Activated CD4-positive, CD25-positive, alpha-beta regulatory T cell (primary cell): ENCODE measurements around the gene LBX2.
A peak's percentile ranks its signal among the peaks of the same experiment; 100 is the strongest.

Source experiments
- DNase-seq, 4 experiments: peaks; one replicate each; lab custom pipeline; 2025; lab: John Stamatoyannopoulos, UW

LBX2 gene

GRCh38 chr2:74525717-74526648 is 26.6 kb upstream of the LBX2 start, which contains the start of gene DQX1:
Gene DQX1 (minus strand): TSS chr2:74526231. CDS start chr2:74525729, 502 bp downstream.
- no peak for DNase-seq

DNA sequence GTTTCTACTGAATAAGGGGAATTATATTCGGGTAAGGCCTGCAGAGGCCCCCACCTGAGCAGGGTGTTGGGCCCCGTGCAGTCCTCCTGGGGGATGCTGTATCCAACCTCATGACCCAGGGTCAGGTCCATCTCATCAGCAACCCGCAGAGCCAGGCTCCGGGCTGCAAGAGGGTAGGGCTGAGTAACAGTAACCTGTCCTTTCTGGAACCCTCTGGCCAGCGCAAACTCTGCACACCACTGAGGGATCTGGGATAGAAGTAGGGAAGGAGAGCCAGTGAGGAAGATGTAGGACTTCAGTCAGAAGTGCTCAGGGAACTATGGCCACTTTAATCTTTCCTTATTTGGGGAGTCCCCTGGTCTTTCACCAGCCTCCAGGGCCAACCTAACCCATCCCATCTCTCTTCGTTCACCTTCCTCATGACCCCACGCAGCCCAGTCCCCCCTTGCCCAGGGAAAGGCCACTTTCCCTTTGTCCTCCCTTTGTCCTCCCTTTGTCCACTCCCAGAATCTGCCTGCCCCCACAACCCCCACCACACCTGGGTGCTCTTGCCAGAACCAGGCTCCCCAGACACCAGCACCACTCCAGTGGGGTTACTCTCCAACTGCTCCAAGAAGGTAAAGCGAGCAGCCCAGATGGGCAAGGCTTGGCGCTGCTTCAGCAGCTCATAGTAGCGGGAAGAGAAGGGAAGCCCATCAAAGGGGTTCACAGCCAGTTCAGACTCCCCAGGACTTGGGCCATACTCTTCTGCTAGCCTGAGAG is 25.7 kb upstream of the LBX2 start:
- DNase-seq: no peak

DNA sequence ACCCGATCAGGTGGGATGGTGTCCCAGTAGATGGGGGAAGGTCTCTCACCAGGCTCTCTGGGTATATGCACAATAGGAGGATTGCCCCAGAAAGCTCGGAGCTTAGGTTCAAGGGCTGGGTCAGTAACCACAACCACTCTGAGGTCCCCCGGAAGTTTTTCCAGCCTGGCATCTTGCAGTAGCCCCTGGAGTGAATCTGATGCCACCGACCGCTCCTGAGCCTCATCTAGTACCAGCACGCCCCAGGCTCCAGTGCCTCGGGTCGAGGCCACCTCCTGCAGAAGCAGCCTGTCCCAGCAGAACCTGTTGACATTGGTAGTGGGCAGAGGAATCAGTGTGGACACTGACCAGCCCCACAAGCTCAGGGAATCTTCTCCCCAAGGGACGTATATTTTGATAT is 24.6 kb upstream of the LBX2 start:
- no peak for DNase-seq

DNA sequence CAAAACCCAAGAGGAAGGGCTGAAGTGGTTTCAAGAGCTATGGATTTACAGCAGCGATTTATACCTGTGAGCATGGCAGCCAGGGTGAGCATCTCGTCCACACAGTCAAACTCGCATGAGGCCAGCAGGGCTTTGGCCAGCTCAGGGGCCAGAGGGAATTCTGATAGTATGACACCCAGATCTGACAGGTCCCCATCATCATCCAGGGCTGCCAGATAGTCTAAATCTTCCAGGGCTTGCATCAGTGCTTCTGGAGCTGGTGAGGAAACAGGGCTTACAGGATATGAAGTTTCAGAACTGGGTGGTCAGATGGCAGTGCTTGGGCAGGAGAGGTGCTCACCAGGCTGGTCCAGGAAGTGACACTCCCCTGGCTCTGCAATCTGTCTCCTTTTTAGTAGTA is 23.1 kb upstream of the LBX2 start:
- DNase-seq: no peak

DNA sequence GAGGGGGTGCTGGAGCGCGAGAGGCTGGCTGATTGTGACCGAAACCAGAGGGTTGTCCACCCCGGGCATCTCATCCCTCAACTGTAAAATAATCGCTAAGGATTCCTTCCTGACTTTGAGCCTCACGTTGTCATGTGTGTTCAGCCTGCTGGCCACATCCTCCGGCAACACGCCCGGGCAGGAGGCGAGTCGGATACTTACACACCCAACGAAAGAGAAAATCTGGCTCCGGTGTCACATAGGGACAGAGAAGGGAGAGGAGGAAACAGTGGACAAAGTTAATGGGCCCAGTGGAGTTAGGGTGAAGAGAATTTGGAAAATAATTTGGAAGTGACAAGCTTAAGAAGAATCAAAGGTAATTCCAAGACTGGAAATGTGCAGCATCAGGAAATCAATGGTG is 17.2 kb upstream of the LBX2 start:
- DNase-seq: no peak

DNA sequence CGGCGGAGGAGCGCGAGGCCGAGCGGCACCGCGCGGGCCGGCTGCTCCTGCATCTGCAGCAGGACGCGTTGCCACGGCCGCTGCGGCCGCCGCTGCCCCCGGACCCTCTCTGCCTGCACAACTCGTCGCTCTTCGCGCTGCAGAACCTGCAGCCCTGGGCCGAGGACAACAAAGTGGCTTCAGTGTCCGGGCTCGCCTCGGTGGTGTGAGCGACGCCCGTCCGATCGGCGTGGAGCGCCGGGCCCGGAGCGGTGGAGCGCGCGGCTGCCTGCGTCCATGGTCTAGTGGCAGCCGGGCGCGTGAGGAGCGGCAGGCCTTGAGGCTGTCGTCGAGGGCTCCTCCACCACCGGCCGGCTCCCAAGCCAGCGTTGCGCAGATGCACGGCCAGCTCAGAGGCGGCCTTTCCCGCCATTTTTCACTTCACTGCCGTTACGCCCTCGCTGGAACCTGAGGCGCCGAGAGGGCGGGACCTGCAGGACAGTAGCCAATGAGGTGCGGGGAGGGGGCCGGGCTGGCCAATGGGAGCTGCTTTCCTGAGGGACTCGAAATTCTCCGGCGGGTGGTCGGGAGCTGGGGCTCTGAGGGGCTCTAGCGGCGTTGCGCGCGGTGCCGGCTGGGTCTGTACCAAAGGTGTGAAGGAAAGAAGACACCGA is 16.7 kb upstream of the LBX2 start:
- DNase-seq: peak; percentile 30 to 62 (median 42)

DNA sequence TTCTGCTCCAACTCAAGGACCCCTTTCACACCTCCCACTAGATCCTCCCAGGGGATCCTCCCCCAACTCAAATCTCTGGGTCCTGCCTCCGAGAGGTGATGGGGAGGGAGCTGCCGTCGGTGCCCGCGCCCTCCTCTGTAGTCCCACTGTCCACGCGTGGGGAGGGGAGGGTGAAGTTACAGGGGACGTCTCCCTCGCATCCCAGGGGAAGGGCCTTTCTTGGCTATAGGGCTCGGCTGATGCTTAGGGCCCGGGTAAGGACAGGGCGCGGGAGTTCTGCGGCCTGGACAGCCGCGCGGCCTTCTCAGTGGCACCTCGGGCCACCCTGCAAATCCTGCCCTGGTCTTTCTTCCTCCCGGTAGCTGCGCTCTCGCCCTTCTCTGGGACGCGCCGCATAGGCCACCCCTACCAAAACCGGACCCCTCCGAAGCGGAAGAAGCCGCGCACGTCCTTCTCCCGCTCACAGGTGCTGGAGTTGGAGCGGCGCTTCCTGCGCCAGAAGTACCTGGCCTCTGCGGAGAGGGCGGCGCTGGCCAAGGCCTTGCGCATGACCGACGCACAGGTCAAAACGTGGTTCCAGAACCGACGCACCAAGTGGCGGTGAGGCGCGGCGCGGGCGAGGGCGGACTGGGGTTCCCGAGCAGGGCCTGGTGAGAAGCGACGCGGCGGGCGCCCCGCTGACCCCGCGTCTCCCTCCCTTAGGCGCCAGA is 16.0 kb upstream of the LBX2 start:
- DNase-seq: no peak

DNA sequence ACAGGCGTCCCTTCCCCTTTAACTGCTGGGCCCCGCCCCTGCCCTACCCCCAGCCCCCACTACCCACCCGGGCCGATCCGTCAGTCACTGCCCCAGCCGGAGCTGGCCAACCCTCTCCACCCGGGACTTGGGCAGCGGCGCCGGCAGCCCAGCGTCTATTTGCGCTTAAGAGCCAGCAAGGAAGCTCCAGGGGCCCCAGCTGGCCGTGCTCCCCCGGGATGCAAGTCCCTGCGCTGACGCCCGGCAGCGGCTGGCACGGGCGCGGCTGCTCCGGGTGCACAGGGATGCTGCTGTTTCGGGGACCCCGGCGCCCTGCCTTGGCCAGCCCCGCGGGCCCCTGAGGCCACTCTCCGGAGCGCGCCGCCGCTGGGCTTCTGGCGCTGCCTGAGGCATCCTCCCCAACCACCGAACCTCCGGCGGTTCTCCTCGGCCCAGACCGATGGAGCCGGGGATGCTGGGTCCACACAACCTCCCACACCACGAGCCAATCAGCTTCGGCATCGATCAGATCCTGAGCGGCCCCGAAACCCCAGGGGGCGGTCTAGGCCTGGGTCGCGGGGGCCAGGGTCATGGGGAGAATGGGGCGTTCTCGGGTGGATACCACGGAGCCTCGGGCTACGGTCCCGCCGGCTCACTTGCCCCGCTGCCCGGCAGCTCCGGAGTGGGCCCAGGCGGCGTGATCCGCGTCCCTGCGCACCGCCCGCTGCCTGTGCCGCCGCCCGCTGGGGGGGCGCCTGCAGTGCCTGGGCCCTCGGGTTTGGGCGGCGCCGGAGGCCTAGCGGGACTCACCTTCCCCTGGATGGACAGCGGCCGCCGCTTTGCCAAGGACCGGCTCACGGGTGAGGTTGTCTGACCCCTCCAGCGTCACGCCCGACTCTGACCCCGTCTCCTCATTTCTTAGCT is 15.2 kb upstream of the LBX2 start, which contains the start of gene TLX2:
TSS of gene TLX2 (plus strand) at position 83 of the 903 bp plus-strand sequence. CDS start at position 440, 357 bp downstream.
- no peak for DNase-seq

DNA sequence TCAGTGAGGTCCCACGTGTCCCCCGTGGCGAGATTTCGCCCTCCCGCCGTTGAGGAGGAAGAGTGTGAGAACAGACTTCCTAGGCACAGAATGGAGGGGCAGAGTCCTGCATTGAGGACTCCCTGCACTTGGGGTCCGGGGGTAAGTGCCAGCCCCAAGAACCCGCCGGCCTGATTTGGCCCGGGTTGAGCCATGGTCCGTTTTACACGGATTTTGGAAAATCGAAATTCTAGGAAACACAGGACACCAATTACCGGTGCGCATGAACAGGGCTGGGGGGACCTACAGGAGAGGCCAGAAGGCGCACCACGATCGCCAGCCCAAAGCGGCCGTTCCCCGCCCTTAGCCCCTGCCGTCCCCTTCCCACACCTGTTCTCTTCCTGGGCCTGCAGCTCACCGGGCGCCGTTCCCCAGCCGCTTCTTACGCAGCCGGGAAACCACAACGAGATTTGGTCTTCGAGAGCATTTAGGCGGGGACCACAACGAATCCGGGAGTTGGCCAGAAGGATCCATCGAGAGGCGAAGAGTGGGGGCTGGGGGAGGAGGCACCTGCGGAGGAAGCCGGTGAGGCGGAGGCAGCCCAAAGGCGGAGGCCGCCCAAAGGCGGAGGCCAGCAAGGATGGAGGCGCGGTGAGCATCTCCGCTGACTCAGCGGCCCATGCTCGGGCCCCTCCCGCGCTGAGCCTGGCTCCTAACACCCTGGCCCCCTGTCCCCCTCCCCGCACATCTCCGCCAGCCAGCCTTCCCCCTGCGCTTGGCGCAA is 14.4 kb upstream of the LBX2 start:
- no peak for DNase-seq

DNA sequence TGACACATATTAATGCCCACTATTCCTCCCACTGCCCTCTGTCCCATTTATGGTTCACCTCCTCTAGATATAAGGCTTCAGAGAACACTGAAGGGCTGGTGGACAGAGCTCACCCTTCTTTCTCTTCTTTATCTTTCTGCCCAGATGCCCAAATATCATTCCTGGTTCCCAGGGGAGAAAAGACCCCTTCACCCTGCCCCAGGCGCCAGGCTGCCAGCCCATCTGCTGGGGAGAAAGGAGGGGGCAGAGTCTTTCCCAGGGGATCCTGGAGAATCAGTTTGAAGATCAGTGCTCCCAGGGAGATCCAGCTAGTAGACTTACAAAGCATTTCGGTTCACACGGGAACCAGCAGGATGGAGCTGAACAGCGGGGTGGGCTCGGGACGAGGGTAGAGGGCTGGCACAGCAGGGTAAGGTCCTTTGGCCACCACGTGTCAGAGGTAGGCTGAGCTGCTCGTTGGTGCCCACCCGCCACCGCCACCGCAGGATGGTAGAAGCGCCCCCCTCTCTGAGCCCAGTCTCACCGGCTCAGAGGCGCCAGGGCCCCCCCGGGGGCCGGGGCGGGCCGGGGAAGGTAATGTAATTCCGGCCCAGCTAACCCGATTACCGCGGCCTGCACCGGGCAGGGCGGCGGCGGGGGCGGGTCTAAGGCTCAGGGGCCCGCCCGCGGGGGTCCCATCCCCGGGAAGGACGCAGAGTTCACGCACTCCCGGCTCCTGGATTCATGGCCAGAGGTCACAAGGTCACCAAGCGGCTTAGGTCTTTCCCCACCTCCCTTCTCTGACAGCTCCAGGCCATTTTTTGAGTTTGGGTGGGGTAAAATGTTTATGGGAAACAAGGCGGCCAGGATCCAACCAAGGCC is 13.6 kb upstream of the LBX2 start:
- DNase-seq: no peak

DNA sequence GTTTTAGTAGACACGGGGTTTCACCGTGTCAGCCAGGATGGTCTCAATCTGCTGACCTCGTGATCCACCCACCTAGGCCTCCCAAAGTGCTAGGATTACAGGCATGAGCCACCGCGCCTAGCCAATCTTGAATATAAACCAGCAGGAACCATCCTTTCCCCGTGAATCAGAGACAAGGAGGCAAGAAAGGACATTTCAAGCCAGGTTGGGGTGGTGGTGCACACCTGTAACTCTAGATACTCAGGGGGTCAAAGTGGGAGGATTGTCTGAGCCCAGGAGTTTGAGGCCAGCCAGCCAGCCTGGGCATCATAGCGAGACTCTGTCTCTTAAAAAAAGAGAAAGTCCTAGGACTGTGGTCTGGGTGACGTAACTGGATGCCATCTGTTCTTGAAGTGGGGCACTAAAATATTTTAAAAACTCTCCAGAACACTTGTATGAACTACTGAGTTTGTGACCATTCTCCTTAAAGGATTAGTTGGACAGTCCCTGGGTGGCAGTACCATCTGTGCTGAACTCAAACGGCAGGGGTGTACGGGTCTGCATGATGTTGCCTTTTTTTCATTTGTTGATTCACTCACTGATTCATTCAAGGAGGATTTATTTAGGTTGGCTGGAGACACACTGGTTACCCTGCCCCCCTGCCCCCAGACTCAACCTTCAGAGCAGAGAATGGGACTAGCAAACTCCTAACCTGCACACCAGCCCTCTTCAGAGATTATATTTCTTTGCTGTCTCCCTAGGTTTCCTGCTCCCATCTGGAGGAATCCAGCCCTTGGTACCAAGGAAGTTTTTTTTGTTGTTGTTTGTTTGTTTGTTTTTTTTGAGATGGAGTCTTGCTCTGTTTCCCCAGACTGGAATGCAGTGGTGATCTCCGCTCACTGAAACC is 11.9 kb upstream of the LBX2 start:
- no peak for DNase-seq

DNA sequence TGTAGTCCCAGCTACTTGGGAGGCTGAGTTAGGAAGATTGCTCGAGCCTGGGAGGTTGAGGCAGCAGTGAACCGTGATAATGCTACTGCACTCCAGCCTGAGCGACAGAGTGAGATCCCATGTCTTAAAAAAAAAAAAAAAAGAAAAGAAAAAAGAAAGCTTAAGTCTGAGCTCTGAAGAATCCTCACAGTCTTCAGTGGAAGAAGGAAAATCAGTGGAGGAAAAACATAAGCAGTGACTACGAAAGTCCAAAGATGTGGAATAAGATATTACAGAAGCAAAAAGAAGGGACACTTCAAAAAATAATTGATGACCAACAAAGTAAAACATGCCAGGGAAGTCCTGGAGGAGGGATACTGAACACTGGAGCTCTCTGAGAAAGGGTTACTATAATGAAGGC is 10.9 kb upstream of the LBX2 start:
- DNase-seq: no peak

- peak in 1 of 4 experiments; percentile 10 for DNase-seq
These were observed 8.6 kb upstream of the LBX2 start for GRCh38 chr2:74507926-74508520.

DNA sequence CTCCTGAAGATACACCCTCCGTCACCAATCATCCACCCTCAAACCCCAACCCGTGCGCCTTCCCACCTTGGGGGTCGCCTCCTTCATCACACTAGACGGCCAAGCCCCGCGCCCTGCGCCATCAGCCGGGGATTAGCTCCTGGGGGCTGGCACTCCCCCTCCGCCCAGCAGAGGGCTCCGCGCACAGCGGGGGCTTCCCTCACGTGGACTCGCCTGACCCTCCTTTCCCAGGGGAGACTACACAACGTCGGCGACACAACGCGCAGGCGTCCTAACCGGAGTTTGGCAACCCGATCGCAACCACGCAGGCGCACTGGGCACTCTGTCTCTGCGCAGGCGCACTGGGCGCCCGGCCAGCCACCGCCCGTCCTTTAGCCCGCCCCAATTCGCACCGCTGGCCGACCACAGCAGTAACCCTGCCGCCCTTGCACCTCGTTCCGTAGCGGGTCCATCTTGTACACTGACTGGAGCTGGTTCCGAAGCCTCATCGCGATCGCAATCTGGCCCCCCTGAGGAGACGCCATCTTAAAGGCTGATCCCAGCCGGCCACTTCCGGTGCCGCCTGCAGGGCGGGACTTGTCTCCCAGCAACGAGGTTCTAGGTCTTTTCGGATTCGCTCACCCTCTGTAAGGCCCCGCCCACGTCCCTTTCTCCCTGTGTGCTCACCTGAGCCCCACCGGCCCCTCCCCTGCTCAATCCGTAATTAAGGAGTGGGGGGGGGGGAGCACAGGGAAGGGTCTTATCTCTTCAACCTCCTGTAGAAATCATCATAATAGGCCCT is 7.9 kb upstream of the LBX2 start, which contains the start of gene PCGF1:
TSS of gene PCGF1 (minus strand) at position 551 of the 781 bp plus-strand sequence. CDS start at position 524, 27 bp downstream.
- peak; percentile 94 to 97 (median 97) for DNase-seq

DNA sequence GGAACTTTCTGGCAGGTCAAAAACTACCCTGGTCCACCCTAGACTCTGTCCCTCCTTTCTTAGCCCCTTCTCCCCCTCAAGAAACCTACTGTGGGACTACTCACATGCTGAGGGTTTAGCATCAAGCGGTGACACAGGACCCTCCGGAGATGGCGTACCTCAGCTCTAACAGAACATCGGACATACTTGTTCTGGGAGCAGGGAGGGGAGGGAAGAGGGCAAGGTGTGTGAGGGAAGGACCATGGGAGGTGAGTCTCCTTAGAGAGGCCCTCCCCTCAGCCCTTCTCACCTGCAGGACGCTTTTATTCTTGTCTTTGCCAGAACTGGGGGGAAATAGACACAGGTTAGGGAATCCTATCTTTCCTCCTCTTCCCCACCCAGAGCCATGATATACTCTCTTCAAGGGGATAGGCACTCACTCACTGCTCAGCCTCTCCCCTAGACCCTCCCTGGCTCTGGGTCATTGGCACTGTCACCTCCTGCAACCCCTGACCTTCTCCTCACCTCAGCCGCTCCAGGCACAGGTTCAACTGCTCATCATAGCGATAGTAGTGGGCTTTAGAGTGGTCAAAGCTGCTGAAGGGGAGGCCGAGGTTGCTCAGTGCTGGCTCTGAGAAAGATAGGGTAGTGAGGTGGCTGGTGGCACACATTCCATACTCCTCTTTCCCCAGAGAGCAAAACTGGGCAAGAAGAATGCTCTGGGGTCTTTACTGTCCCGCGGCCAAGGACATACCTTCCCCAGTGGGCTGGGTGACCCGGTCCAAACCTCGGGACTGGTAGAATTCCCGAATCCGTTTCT is 6.2 kb upstream of the LBX2 start:
- DNase-seq: no peak

GRCh38 chr2:74504591-74504990 is 5.2 kb upstream of the LBX2 start:
- no peak for DNase-seq
